ENCODE measurements around the gene COL5A2. TPM values are rescaled to one million over a fixed set of nuclear protein-coding genes. Genes with fewer than 3 reads are reported as not detected.

COL5A2 gene
- total RNA-seq (28.2 TPM), polyA plus RNA-seq (8.8 TPM)
- long read RNA-seq, donor 1 = 0 reads
- long read RNA-seq, donor 2, full-length matches to known transcripts = 1 of 1 reads
- long read RNA-seq, donor 2, partial matches to known transcripts = 0 of 1 reads
- long read RNA-seq, donor 2, other reads (novel, unspliced or antisense) = 0 of 1 reads
- long read RNA-seq, donor 3 = 0 reads
- long read RNA-seq, donor 4, full-length matches to known transcripts = 1 of 1 reads
- long read RNA-seq, donor 4, partial matches to known transcripts = 0 of 1 reads
- long read RNA-seq, donor 4, other reads (novel, unspliced or antisense) = 0 of 1 reads
- long read RNA-seq, donor 5 = 0 reads
- long read RNA-seq, donor 6 = 0 reads
- long read RNA-seq, donor 7 = 0 reads
- long read RNA-seq, donor 8, full-length matches to known transcripts = 1 of 1 reads
- long read RNA-seq, donor 8, partial matches to known transcripts = 0 of 1 reads
- long read RNA-seq, donor 8, other reads (novel, unspliced or antisense) = 0 of 1 reads
- long read RNA-seq, donor 9 = 0 reads
- long read RNA-seq, donor 10 = 0 reads

DNA sequence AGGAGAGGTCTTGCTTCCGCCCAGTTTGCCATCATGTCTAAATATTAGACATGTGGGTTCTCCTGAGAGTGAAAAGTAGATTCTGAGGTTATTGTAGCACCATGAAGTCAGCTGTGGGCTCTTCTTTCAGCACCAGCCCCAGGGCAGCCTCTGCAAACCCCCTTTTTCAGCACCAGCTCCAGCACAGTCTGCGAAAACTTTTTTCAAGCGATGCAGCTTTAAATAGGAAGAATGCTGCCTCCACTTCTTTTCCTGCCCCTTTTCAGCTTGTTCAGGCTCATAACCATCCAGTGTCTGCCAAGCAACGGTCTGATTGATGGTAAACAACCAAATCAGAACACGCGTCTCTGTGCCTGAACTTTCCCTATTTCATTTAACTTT lies at the start of gene COL5A2:
Gene COL5A2 (minus strand): TSS at position 192 of the 381 bp plus-strand sequence. CDS start 157 bp downstream, at position 35.
- Histone ChIP-seq H3K4me1 (ENCODE audit: control insufficient read depth in 2 of 2, insufficient read depth in 2 of 2, low read length in 2 of 2) (no peaks in the 10 kb centered on the region), H3K27me3 (ENCODE audit: control insufficient read depth in 2 of 2, insufficient read depth in 1 of 2, low read length in 1 of 2) (peaks cover 0 to 12% of the 10 kb centered on the region in 2 donors), H3K4me3 (ENCODE audit: low read length in 2 of 2) (peak within 1 kb of the TSS in 1 of 2 donors; percentile 28), H3K27ac (ENCODE audit: low read depth in 1 of 2, low read length in 1 of 2) (peak within 1 kb of the TSS in 1 of 2 donors; percentile 27), H3K36me3 (ENCODE audit: control insufficient read depth in 2 of 2, insufficient read depth in 2 of 2, low read length in 1 of 2) (no peaks in the 10 kb centered on the region), H3K9me3 (ENCODE audit: control insufficient read depth in 2 of 2, insufficient read depth in 1 of 2, low read length in 1 of 2) (no peaks in the 10 kb centered on the region)
- 17% methylated on average over 6 of the region's 6 CpGs for WGBS
- peak in 2 of 9 donors; percentile 4 to 16 for DNase-seq (ENCODE audit: low read depth in 6 of 9, low spot score in 9 of 9)

DNA sequence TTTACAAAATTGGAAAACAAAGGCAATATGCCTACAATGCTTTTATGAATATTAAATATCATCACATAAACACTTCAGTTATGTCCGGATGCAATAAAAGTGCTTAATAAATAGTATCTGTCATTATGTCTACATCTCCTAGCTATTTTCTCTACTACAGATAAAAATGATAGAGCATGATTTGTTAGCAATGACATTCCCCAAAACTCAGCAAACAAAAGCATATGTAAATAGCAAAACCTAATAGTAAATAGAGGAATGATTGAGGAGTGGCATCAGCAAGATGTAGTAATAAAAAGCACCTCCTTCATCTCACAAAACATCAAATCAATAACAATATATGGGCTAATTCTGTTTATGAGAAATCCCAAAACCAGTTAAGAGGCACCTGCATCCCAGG lies 46.5 kb upstream of the COL5A2 start:
- no peaks in the 10 kb centered on the region for H3K27me3 ChIP-seq (ENCODE audit: control insufficient read depth in 2 of 2, insufficient read depth in 1 of 2, low read length in 1 of 2)
- no peaks in the 10 kb centered on the region for H3K4me1 ChIP-seq (ENCODE audit: control insufficient read depth in 2 of 2, insufficient read depth in 2 of 2, low read length in 2 of 2)
- DNase-seq (ENCODE audit: low read depth in 6 of 9, low spot score in 9 of 9) = no peak
- no peak overlapping the region for H3K4me3 ChIP-seq (ENCODE audit: low read length in 2 of 2)
- H3K27ac ChIP-seq (ENCODE audit: low read depth in 1 of 2, low read length in 1 of 2) = no peak overlapping the region
- 93% methylated on average over 1 of the region's 1 CpG for WGBS
- H3K36me3 ChIP-seq (ENCODE audit: control insufficient read depth in 2 of 2, insufficient read depth in 2 of 2, low read length in 1 of 2) = no peaks in the 10 kb centered on the region
- H3K9me3 ChIP-seq (ENCODE audit: control insufficient read depth in 2 of 2, insufficient read depth in 1 of 2, low read length in 1 of 2) = no peaks in the 10 kb centered on the region

DNA sequence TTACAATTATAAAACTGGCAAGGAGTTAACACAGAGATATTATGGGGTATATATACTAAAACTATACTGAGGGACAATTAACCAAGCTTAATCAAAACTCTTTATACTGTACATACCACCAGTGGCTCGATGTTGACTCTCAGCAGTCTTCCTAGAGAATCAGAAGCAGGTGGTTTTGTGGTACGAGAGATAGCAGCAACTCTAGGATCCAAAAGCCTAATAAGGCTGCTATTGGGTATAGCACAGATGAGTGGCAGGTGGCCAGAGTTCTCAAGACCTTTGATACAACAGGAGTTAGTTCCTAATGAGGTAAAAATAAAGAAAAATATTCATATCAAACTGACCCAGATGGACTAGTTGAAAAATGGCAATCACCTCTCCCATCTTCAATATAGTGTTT lies 45.5 kb upstream of the COL5A2 start:
- WGBS = 74% methylated on average over 2 of the region's 2 CpGs

DNA sequence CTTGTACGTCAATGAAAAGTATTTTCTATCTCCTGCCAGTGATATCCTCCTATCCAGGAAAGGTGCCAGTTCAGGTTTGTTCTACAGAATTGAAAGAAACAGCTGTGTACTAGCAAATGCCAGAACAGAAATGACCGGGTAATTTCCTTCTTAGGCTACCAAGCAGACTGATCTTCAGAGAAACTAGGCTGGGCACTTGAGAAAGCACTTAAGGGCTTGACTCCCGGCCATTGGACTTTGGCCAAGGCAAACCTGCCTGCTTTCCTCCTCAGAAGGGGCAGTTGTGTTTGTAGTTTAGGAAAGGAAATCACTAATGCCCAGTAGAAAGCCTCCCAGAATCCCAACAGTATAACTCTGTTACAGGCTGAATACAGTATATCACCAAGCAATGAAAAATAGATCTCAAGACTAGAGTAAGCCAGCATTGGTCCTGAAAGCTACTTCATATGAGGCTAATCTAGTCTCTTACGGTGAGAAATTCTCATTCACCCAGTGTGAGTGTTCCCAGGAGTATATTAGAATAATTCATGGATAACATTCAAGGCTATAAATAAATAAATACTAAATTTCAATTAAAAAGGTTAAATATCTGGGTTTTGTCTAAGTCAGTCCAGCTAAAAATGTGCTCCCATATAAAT lies 43.0 kb upstream of the COL5A2 start:
- no peak for DNase-seq (ENCODE audit: low read depth in 6 of 9, low spot score in 9 of 9)
- WGBS = 91% methylated on average over 4 of the region's 4 CpGs

More for the DNA sequence above, 45.5 kb upstream of the COL5A2 start:
- Histone ChIP-seq H3K4me1 (ENCODE audit: control insufficient read depth in 2 of 2, insufficient read depth in 2 of 2, low read length in 2 of 2) (no peaks in the 10 kb centered on the region), H3K9me3 (ENCODE audit: control insufficient read depth in 2 of 2, insufficient read depth in 1 of 2, low read length in 1 of 2) (no peaks in the 10 kb centered on the region), H3K27ac (ENCODE audit: low read depth in 1 of 2, low read length in 1 of 2) (no peak overlapping the region), H3K36me3 (ENCODE audit: control insufficient read depth in 2 of 2, insufficient read depth in 2 of 2, low read length in 1 of 2) (no peaks in the 10 kb centered on the region), H3K4me3 (ENCODE audit: low read length in 2 of 2) (no peak overlapping the region), H3K27me3 (ENCODE audit: control insufficient read depth in 2 of 2, insufficient read depth in 1 of 2, low read length in 1 of 2) (no peaks in the 10 kb centered on the region)
- peak in 1 of 9 donors; percentile 6 for DNase-seq (ENCODE audit: low read depth in 6 of 9, low spot score in 9 of 9)

DNA sequence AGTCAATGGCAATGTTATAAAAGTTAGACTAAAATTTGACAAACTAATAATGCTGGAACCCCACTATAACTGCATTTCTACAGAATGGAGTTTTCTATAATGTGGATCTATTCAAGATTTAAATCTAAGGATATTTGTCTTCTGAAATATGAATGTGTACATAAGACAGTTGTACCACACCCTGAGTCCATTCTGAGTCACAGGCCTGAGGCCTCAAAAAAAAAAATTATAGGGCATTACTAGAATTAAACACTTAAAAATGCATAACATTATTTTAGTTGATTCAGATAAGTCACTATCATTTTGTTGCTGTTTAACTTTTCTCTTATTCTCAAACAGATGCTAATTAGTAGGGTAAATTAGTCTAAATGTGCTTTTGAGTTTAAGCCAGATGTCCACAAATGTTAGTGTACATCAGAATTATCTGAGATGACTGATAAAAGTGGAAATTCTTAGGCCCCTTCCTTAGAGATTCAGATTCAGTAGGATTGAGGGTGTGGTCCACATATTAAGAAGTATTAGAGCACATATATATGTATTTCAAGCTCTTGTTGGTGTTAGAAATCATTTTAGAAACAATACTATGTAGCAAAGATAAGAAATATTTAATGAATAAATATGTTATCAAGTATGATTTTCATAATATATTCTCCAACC lies 42.4 kb upstream of the COL5A2 start:
- Histone ChIP-seq H3K4me3 (ENCODE audit: low read length in 2 of 2) (no peak overlapping the region), H3K27ac (ENCODE audit: low read depth in 1 of 2, low read length in 1 of 2) (no peak overlapping the region), H3K36me3 (ENCODE audit: control insufficient read depth in 2 of 2, insufficient read depth in 2 of 2, low read length in 1 of 2) (no peaks in the 10 kb centered on the region), H3K4me1 (ENCODE audit: control insufficient read depth in 2 of 2, insufficient read depth in 2 of 2, low read length in 2 of 2) (no peaks in the 10 kb centered on the region), H3K9me3 (ENCODE audit: control insufficient read depth in 2 of 2, insufficient read depth in 1 of 2, low read length in 1 of 2) (no peaks in the 10 kb centered on the region), H3K27me3 (ENCODE audit: control insufficient read depth in 2 of 2, insufficient read depth in 1 of 2, low read length in 1 of 2) (no peaks in the 10 kb centered on the region)
- DNase-seq (ENCODE audit: low read depth in 6 of 9, low spot score in 9 of 9) = no peak

More for the DNA sequence above, 43.0 kb upstream of the COL5A2 start:
- Histone ChIP-seq H3K27ac (ENCODE audit: low read depth in 1 of 2, low read length in 1 of 2) (no peak overlapping the region), H3K4me1 (ENCODE audit: control insufficient read depth in 2 of 2, insufficient read depth in 2 of 2, low read length in 2 of 2) (no peaks in the 10 kb centered on the region), H3K4me3 (ENCODE audit: low read length in 2 of 2) (no peak overlapping the region), H3K9me3 (ENCODE audit: control insufficient read depth in 2 of 2, insufficient read depth in 1 of 2, low read length in 1 of 2) (no peaks in the 10 kb centered on the region), H3K36me3 (ENCODE audit: control insufficient read depth in 2 of 2, insufficient read depth in 2 of 2, low read length in 1 of 2) (no peaks in the 10 kb centered on the region), H3K27me3 (ENCODE audit: control insufficient read depth in 2 of 2, insufficient read depth in 1 of 2, low read length in 1 of 2) (no peaks in the 10 kb centered on the region)

DNA sequence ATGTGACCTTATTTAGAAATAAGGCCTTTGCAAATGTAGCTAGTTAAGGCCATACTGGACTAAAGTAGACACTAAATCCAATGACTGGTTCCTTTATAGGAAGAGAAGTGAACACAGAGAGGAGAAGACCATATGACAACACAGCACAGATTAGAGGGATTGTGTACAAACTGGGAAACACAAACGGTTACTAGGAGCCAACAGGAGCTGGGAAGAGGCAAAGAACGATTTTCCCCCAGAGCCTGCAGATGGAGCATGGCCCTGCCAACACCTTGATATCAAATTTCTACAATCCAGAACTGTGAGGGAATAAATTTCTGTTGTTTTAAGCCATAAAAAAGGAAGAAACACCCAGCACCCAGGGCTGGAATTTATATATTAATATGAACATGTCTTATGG lies 38.7 kb upstream of the COL5A2 start:
- H3K27me3 ChIP-seq (ENCODE audit: control insufficient read depth in 2 of 2, insufficient read depth in 1 of 2, low read length in 1 of 2) = no peaks in the 10 kb centered on the region
- H3K36me3 ChIP-seq (ENCODE audit: control insufficient read depth in 2 of 2, insufficient read depth in 2 of 2, low read length in 1 of 2) = no peaks in the 10 kb centered on the region
- H3K9me3 ChIP-seq (ENCODE audit: control insufficient read depth in 2 of 2, insufficient read depth in 1 of 2, low read length in 1 of 2) = no peaks in the 10 kb centered on the region
- WGBS = 85% methylated on average over 2 of the region's 2 CpGs
- H3K4me3 ChIP-seq (ENCODE audit: low read length in 2 of 2) = no peak overlapping the region
- no peak for DNase-seq (ENCODE audit: low read depth in 6 of 9, low spot score in 9 of 9)
- H3K27ac ChIP-seq (ENCODE audit: low read depth in 1 of 2, low read length in 1 of 2) = no peak overlapping the region
- H3K4me1 ChIP-seq (ENCODE audit: control insufficient read depth in 2 of 2, insufficient read depth in 2 of 2, low read length in 2 of 2) = no peaks in the 10 kb centered on the region

DNA sequence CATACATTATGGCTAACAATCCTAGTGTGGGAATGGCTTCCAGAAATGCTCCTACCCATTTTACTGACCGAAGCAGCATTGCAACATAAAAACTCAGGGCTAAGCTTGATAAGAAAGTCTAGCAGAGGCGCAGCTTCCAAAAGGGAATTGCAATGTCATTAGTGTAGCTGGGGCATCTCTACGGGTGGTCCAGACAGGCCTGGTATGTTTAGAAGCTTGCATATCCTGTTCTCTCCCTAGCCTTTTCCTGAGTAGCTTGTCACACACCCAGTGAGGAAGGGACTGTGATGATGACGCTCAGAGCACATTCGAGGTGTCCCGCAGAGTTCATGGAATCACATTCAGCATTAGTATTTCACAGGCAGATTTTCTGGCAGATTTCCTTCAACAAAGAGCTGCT lies 38.0 kb upstream of the COL5A2 start:
- no peak overlapping the region for H3K27ac ChIP-seq (ENCODE audit: low read depth in 1 of 2, low read length in 1 of 2)
- H3K27me3 ChIP-seq (ENCODE audit: control insufficient read depth in 2 of 2, insufficient read depth in 1 of 2, low read length in 1 of 2) = no peaks in the 10 kb centered on the region
- H3K9me3 ChIP-seq (ENCODE audit: control insufficient read depth in 2 of 2, insufficient read depth in 1 of 2, low read length in 1 of 2) = no peaks in the 10 kb centered on the region
- WGBS = 71% methylated on average over 6 of the region's 6 CpGs
- H3K36me3 ChIP-seq (ENCODE audit: control insufficient read depth in 2 of 2, insufficient read depth in 2 of 2, low read length in 1 of 2) = no peaks in the 10 kb centered on the region
- no peak overlapping the region for H3K4me3 ChIP-seq (ENCODE audit: low read length in 2 of 2)
- no peak for DNase-seq (ENCODE audit: low read depth in 6 of 9, low spot score in 9 of 9)
- H3K4me1 ChIP-seq (ENCODE audit: control insufficient read depth in 2 of 2, insufficient read depth in 2 of 2, low read length in 2 of 2) = no peaks in the 10 kb centered on the region

DNA sequence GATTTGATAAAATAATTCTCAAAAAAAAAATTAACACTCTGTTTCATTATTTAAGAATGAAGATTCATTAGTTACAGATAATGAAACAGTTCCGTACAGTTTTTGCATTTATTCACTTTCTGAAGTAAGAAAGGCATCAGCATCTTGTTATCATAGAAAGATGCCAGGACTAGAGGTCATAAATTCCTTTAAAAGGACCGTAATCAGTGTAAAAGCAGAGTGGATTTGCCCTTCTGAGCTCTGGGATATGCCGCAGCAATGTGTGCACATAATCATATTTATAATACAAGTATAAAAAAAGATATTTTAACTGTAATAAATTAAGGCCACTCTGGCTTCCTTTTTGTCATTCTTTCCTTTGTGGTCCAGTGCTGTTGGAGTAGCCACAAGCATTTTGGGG lies 37.5 kb upstream of the COL5A2 start:
- Histone ChIP-seq H3K4me3 (ENCODE audit: low read length in 2 of 2) (no peak overlapping the region), H3K27ac (ENCODE audit: low read depth in 1 of 2, low read length in 1 of 2) (no peak overlapping the region), H3K9me3 (ENCODE audit: control insufficient read depth in 2 of 2, insufficient read depth in 1 of 2, low read length in 1 of 2) (no peaks in the 10 kb centered on the region), H3K4me1 (ENCODE audit: control insufficient read depth in 2 of 2, insufficient read depth in 2 of 2, low read length in 2 of 2) (no peaks in the 10 kb centered on the region), H3K36me3 (ENCODE audit: control insufficient read depth in 2 of 2, insufficient read depth in 2 of 2, low read length in 1 of 2) (no peaks in the 10 kb centered on the region), H3K27me3 (ENCODE audit: control insufficient read depth in 2 of 2, insufficient read depth in 1 of 2, low read length in 1 of 2) (no peaks in the 10 kb centered on the region)
- DNase-seq (ENCODE audit: low read depth in 6 of 9, low spot score in 9 of 9) = no peak
- 96% methylated on average over 3 of the region's 3 CpGs for WGBS

DNA sequence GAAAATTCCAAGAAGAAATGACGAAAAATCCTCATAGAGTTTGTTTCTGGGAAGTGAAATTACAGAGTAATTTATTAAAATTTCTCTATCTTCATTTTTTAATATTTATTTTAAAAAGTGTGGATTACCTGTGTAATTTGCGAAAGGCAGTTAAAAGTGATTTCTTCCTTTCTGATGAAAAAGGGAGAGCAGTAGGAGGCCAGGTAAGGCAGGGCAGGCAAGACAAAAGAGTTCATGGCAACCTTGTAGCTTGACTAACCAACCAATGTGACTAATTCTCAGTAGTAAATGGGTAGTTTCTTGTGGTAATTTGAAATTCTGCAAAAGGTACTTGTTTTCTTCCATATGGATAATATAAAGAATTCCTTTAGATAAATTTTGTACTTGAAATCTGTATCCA lies 34.9 kb upstream of the COL5A2 start:
- no peaks in the 10 kb centered on the region for H3K9me3 ChIP-seq (ENCODE audit: control insufficient read depth in 2 of 2, insufficient read depth in 1 of 2, low read length in 1 of 2)
- 95% methylated on average over 2 of the region's 2 CpGs for WGBS
- no peaks in the 10 kb centered on the region for H3K36me3 ChIP-seq (ENCODE audit: control insufficient read depth in 2 of 2, insufficient read depth in 2 of 2, low read length in 1 of 2)
- no peaks in the 10 kb centered on the region for H3K4me1 ChIP-seq (ENCODE audit: control insufficient read depth in 2 of 2, insufficient read depth in 2 of 2, low read length in 2 of 2)
- no peak overlapping the region for H3K4me3 ChIP-seq (ENCODE audit: low read length in 2 of 2)
- no peak overlapping the region for H3K27ac ChIP-seq (ENCODE audit: low read depth in 1 of 2, low read length in 1 of 2)
- DNase-seq (ENCODE audit: low read depth in 6 of 9, low spot score in 9 of 9) = no peak
- H3K27me3 ChIP-seq (ENCODE audit: control insufficient read depth in 2 of 2, insufficient read depth in 1 of 2, low read length in 1 of 2) = no peaks in the 10 kb centered on the region
